Heart right ventricle (tissue), 16 donors: ENCODE measurements around the gene SUPT20HL2. TPM values are rescaled to one million over a fixed set of nuclear protein-coding genes. Genes with fewer than 3 reads are reported as not detected.

Source experiments
- ATAC-seq, 8 donors: fragments of 200-7000 bp; cut with Tn5 transposase; one replicate each; pipeline ENCODE4 v1.9.1; 2020; ENCODE audit warnings: mild to moderate bottlenecking in 8 of 8, moderate library complexity in 8 of 8, moderate number of reproducible peaks in 1 of 8
- DNase-seq, 2 donors: peaks; one replicate each; pipeline ENCODE4 v3.0.0-alpha.2; 2020
- H3K27ac ChIP-seq, 10 donors: fragments of 200-600 bp; sonication (generic) in 2 of 10; one replicate each; pipeline versions ENCODE4 v1.5.0 to v1.8.0; 2020 to 2022; ENCODE audit warnings: mild to moderate bottlenecking in 3 of 10
- H3K27me3 ChIP-seq, 7 donors: fragments of 200-600 bp; one replicate each; pipeline ENCODE4 v1.8.0; 2021 to 2022; ENCODE audit warnings: mild to moderate bottlenecking in 2 of 7
- H3K36me3 ChIP-seq, 9 donors: fragments of 200-600 bp; sonication (generic) in 1 of 9; one replicate each; pipeline versions ENCODE4 v1.5.0 to v1.8.0; 2020 to 2022; ENCODE audit warnings: mild to moderate bottlenecking in 2 of 9
- H3K4me1 ChIP-seq, 9 donors: fragments of 200-600 bp; sonication (generic) in 1 of 9; one replicate each; pipeline versions ENCODE4 v1.5.0 to v1.8.0; 2020 to 2022; ENCODE audit warnings: mild to moderate bottlenecking in 4 of 9
- H3K4me3 ChIP-seq, 10 donors: fragments of 200-600 bp; sonication (generic) in 2 of 10; one replicate each; pipeline versions ENCODE4 v1.5.0 to v1.8.0; 2020 to 2022; ENCODE audit warnings: mild to moderate bottlenecking in 7 of 10, moderate library complexity in 2 of 10
- H3K9me3 ChIP-seq, 11 donors: fragments of 200-600 bp in 10 of 11; sonication (generic) in 2 of 11; one replicate each; pipeline versions ENCODE4 v1.5.0 to v1.8.0; 2013 to 2022; ENCODE audit warnings: mild to moderate bottlenecking in 2 of 11, control low read depth in 1 of 11, moderate library complexity in 1 of 11
- CTCF ChIP-seq, 9 donors: fragments of 200-600 bp; sonication (generic) in 2 of 9; IDR thresholded peaks; one replicate each; pipeline versions ENCODE4 v1.5.0 to v1.8.0; 2021 to 2022; ENCODE audit warnings: antibody characterized with exemption in 9 of 9, mild to moderate bottlenecking in 5 of 9, moderate library complexity in 1 of 9
- whole genome bisulfite sequencing, 2 donors: extraction: QIAGEN DNeasy Blood & Tissue Kit; methylation state at CpG; one replicate each; pipeline ENCODE4 v1.1.7; 2013; ENCODE audit warnings: inconsistent platforms in 1 of 2; 5-methylcytosine and 5-hydroxymethylcytosine counted together
- intact Hi-C, 10 donors: fragments of 100-400 bp; cut with DNase I; formaldehyde crosslinking; loops; one replicate each; pipeline versions ENCODE4 v1.11.1 to v1.14.2; 2022
- polyA plus RNA-seq, 2 donors: library from polyadenylated mRNA; stranded (reverse); fragments of 200-250 nt; gene quantifications; one replicate each; pipeline ENCODE4 v1.2.3, GENCODE V29; 2013
- total RNA-seq, 10 donors: library from RNA; stranded (reverse); fragmentation: NEBNext Ultra II Directional in 3 of 10; extraction: Animal tissue kit (Norgen Biotek cat#: 25700) in 3 of 10; gene quantifications; one replicate each; pipeline versions ENCODE4 v1.2.1 to v1.2.4, GENCODE V29; 2021 to 2023
- donor health status: Arrhythmogenic right ventricular cardiomyopathy.
- donor health status: ischemic (EF 13 %, LVEDD 7.1; RV severe dilation, severe dysfunction).
- donor health status: healthy with polysubstance abuse.
- donor health status: DM: no; HTN: yes; CAD: no.
- donor health status: DM: no; HTN: no; CAD: no.
- donor health status: ischemic (EF 25% LVEDD 6.9; RV normal size, moderate dysfunction).
- donor health status: ischemic (EF 25% LVEDD 5.7; RV mildly dilated, moderate dysfunction).
- donor health status: healthy.
- donor health status: DM: yes; HTN: yes; CAD: no.
- donor health status: Ischemic cardiomyopathy.
- donor health status: ischemic (EF 35%, LVEDD 5.7; RV mildly dilated, moderate dysfunction).
- donor health status: nonischemic (EF 11% LVEDD 7.7; RV severe dilation, severe dysfunction).
- donor health status: DM: yes; HTN: yes; CAD: no.
- donor health status: PGD.
- donor health status: ischemic (EF 29% LVEDD 5.4; RV normal size, mild dysfunction).
- donor health status: nonischemic (EF 23%, LVEDD 6.1; RV moderate dilation, normal function).

SUPT20HL2 gene
- total and polyA plus RNA-seq, 12 donors = not detected

GRCh38 chrX:24285082-24285481 is 28.8 kb downstream of the SUPT20HL2 start:
- peaks cover 0 to 94% (median 0%) of the 10 kb centered on the region in 7 donors for H3K27me3 ChIP-seq
- H3K9me3 ChIP-seq = no peaks in the 10 kb centered on the region
- WGBS, 2 donors = 77 to 89% methylated on average over 5 of the region's 5 CpGs
- intact Hi-C loops = no loop called here
- no peaks in the 10 kb centered on the region for H3K4me1 ChIP-seq
- H3K36me3 ChIP-seq = no peaks in the 10 kb centered on the region
- TF ChIP-seq CTCF (IDR thresholded peaks at IDR 0.05) = no peak
- H3K4me3 ChIP-seq = no peak overlapping the region
- no peak for ATAC-seq
- no peak for DNase-seq
- no peak overlapping the region for H3K27ac ChIP-seq

DNA sequence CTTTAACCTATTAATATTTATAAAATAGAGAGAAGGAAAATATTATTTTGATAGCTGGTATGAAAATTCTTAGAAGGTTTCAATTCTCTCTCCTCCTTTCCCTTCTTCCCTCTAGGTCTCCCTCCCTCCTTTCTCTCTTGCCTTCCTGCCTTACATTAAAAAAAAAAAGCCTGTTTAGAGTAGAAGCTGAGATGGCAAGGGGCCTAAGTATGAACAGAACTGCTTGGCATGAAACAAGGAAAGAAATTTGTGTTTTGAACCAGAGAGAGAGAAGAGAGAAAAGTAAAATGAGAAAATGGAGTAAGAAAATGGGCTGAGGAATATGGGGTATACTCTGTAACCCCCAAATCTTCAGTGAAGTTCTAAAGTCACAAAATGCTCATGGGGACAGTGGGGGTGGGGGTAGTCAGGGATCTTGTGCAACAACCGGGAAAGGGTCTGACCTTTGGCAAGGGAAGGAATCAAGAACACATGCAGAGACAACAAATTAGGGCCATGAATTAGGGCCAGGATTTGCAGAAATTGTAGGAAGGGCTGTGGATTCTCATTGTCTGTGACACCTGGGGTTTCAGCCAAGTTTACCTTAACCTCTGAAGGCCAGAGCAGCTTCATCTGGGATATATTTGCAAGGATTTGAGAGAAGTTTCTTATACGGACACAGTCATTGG is 30.6 kb downstream of the SUPT20HL2 start:
- H3K27me3 ChIP-seq = peaks cover 0 to 90% (median 0%) of the 10 kb centered on the region in 7 donors
- no peak overlapping the region for H3K4me3 ChIP-seq
- ATAC-seq (no peak), DNase-seq (no peak)
- H3K36me3 ChIP-seq = no peaks in the 10 kb centered on the region
- intact Hi-C loops = no loop called here
- TF ChIP-seq CTCF (IDR thresholded peaks at IDR 0.05) = no peak
- 55 to 58% methylated on average over 2 of the region's 2 CpGs for WGBS, 2 donors
- H3K9me3 ChIP-seq = no peaks in the 10 kb centered on the region
- no peak overlapping the region for H3K27ac ChIP-seq
- no peaks in the 10 kb centered on the region for H3K4me1 ChIP-seq

- Histone ChIP-seq H3K9me3 (no peaks in the 10 kb centered on the region), H3K27me3 (peaks cover 0 to 89% (median 0%) of the 10 kb centered on the region in 7 donors), H3K27ac (peak overlapping the region in 1 of 10 donors; percentile 15), H3K36me3 (no peaks in the 10 kb centered on the region), H3K4me3 (no peak overlapping the region), H3K4me1 (no peaks in the 10 kb centered on the region)
- 31 to 40% methylated on average over 12 of the region's 12 CpGs for WGBS, 2 donors
- no peak for TF ChIP-seq CTCF (IDR thresholded peaks at IDR 0.05)
- ATAC-seq (no peak), DNase-seq (no peak)
- intact Hi-C loops = no loop called here
Measured at GRCh38 chrX:24282381-24283126, 31.3 kb downstream of the SUPT20HL2 start.

GRCh38 chrX:24277405-24277804 is 36.5 kb downstream of the SUPT20HL2 start:
- ATAC-seq = no peak
- Histone ChIP-seq H3K4me3 (no peak overlapping the region), H3K27ac (no peak overlapping the region), H3K27me3 (peaks cover 0 to 84% (median 0%) of the 10 kb centered on the region in 7 donors), H3K9me3 (no peaks in the 10 kb centered on the region), H3K36me3 (no peaks in the 10 kb centered on the region), H3K4me1 (no peaks in the 10 kb centered on the region)
- TF ChIP-seq CTCF (IDR thresholded peaks at IDR 0.05) = no peak
- DNase-seq = no peak
- 88 to 95% methylated on average over 5 of the region's 5 CpGs for WGBS, 2 donors
- intact Hi-C loops = no loop called here
